ENCODE results near the gene RAB5A. TPM values are rescaled to one million over a fixed set of nuclear protein-coding genes. Genes with fewer than 3 reads are reported as not detected.

The RAB5A gene
- total and polyA plus RNA-seq, 10 of the 15 experiments (the other 5 are each of a cell fraction or from before 2014, with no cell fraction given): 15.8 to 44.3 (median 29.1) TPM

DNA sequence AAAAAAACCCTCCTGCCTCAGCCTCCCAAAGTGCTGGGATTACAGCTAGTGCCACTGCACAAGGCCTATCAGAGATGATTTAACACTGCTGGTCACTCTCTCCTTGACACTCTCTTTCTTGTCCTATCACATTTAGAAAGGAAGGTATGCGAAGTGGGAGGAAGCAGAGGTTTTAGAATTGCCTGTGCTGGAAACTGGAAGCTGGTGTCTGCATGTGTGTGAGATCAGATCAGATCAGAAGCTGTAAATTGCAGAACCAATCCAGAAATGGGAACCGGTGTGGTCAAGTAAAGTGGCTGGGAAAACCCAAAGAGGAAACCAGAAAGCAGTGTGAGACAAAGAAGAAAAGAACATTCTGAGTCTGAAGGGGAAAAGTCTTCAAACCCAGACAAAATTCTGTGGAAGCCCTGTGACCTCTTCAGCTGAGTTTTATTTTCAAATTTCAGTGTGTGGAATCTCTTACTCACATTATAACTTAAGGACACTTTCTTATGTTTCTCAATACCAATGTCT, 15.7 kb upstream of the RAB5A start (continued):
- TF ChIP-seq, protein P1, sequence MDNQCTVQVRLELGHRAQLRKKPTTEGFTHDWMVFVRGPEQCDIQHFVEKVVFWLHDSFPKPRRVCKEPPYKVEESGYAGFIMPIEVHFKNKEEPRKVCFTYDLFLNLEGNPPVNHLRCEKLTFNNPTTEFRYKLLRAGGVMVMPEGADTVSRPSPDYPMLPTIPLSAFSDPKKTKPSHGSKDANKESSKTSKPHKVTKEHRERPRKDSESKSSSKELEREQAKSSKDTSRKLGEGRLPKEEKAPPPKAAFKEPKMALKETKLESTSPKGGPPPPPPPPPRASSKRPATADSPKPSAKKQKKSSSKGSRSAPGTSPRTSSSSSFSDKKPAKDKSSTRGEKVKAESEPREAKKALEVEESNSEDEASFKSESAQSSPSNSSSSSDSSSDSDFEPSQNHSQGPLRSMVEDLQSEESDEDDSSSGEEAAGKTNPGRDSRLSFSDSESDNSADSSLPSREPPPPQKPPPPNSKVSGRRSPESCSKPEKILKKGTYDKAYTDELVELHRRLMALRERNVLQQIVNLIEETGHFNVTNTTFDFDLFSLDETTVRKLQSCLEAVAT (IDR thresholded peaks at IDR 0.05): peak; percentile 25; the same call in 1 of the 2 replicates
- TF ChIP-seq, protein P2, sequence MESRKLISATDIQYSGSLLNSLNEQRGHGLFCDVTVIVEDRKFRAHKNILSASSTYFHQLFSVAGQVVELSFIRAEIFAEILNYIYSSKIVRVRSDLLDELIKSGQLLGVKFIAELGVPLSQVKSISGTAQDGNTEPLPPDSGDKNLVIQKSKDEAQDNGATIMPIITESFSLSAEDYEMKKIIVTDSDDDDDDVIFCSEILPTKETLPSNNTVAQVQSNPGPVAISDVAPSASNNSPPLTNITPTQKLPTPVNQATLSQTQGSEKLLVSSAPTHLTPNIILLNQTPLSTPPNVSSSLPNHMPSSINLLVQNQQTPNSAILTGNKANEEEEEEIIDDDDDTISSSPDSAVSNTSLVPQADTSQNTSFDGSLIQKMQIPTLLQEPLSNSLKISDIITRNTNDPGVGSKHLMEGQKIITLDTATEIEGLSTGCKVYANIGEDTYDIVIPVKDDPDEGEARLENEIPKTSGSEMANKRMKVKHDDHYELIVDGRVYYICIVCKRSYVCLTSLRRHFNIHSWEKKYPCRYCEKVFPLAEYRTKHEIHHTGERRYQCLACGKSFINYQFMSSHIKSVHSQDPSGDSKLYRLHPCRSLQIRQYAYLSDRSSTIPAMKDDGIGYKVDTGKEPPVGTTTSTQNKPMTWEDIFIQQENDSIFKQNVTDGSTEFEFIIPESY (IDR thresholded peaks at IDR 0.05): no peak
- TF ChIP-seq PML (IDR thresholded peaks at IDR 0.05; ENCODE audit: low read length): peak; percentile 49; the same call in 1 of the 2 replicates
- peak; percentile 60; the same call in 1 of the 2 replicates for TF ChIP-seq CREM (IDR thresholded peaks at IDR 0.05; ENCODE audit: low read depth)
- TF ChIP-seq POU2F2 (IDR thresholded peaks at IDR 0.05; ENCODE audit: borderline replicate concordance, low read depth, low read length): 0 out of 3 replicates have a peak, but pooled peaks have one; percentile 19
- TF ChIP-seq BHLHE40 (IDR thresholded peaks at IDR 0.05; ENCODE audit: borderline replicate concordance in 1 of 2, low read depth in 2 of 2, low read length in 1 of 2): peak in 1 of 2 experiments; percentile 19; a peak in 1 of 4 replicates
- TF ChIP-seq RBBP5 (conservative IDR thresholded peaks at IDR 0.05): no peak
- TF ChIP-seq, protein P3, sequence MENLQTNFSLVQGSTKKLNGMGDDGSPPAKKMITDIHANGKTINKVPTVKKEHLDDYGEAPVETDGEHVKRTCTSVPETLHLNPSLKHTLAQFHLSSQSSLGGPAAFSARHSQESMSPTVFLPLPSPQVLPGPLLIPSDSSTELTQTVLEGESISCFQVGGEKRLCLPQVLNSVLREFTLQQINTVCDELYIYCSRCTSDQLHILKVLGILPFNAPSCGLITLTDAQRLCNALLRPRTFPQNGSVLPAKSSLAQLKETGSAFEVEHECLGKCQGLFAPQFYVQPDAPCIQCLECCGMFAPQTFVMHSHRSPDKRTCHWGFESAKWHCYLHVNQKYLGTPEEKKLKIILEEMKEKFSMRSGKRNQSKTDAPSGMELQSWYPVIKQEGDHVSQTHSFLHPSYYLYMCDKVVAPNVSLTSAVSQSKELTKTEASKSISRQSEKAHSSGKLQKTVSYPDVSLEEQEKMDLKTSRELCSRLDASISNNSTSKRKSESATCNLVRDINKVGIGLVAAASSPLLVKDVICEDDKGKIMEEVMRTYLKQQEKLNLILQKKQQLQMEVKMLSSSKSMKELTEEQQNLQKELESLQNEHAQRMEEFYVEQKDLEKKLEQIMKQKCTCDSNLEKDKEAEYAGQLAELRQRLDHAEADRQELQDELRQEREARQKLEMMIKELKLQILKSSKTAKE (IDR thresholded peaks at IDR 0.05; ENCODE audit: low read depth, poor library complexity, severe bottlenecking): peak; percentile 93
- TF ChIP-seq, protein P4, sequence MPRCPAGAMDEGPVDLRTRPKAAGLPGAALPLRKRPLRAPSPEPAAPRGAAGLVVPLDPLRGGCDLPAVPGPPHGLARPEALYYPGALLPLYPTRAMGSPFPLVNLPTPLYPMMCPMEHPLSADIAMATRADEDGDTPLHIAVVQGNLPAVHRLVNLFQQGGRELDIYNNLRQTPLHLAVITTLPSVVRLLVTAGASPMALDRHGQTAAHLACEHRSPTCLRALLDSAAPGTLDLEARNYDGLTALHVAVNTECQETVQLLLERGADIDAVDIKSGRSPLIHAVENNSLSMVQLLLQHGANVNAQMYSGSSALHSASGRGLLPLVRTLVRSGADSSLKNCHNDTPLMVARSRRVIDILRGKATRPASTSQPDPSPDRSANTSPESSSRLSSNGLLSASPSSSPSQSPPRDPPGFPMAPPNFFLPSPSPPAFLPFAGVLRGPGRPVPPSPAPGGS (IDR thresholded peaks at IDR 0.05; ENCODE audit: borderline replicate concordance, insufficient read depth, low read depth, low read length, poor library complexity, severe bottlenecking): peak; percentile 70
- peak; percentile 18; the same call in 1 of the 2 replicates for TF ChIP-seq ZNF217 (IDR thresholded peaks at IDR 0.05)
- peak; percentile 89 for TF ChIP-seq NFIC (IDR thresholded peaks at IDR 0.05; ENCODE audit: low read depth, low read length)
